ENCODE results near the gene DNAAF2. TPM values are rescaled to one million over a fixed set of nuclear protein-coding genes. Genes with fewer than 3 reads are reported as not detected.

The DNAAF2 gene
- total RNA-seq, 2 donors from 2014 or later: 6.8 to 8.3 TPM

DNA sequence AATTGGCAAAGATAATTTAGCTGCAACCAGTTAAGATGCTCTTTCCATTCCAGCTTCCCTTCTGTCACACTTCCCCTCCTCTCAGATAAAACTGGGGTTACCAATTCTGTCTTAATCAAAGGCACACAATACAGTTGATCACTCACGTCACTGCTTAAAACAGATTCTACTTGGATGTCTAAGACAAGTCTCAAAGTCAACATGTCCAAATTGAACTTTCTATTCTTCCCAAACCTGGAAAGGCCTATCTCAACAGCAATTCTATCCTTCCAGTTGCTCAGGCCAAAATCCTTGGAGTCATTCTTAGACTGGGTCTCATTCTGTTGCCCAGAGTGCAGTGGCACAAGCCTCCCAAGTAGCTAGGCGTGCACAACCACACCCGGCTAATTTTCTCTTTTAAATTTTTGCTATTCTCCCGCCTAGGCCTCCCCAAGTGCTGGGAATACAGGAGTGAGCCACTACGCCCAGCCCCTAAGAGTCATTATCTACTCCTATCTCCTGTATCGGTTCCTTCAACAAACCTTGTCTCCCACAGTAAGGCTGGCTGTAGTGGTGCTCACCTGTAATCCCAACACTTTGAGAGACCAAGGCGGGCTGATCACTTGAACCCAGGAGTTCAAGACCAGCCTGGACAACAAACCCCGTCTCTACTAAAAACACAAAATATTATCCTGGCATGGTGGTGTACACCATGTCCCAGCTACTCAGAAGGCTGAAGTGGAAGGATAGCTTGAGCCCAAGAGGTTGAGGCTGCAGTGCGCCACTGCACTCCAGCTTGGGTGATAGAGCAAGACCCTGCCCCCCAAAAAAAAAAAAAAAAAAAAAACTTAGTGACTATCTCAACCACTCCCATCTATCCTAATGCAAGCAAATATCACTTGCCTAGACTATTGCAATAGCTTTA lies 53.6 kb downstream of the DNAAF2 start:
- Histone ChIP-seq H3K4me3 (no peak overlapping the region), H3K4me1 (no peaks in the 10 kb centered on the region), H3K27me3 (no peaks in the 10 kb centered on the region), H3K9ac (ENCODE audit: low read depth in 2 of 2, low read length in 2 of 2) (no peak overlapping the region), H3K9me3 (no peaks in the 10 kb centered on the region), H3K36me3 (peaks cover 4% of the 10 kb centered on the region), H3K27ac (no peak overlapping the region)
- no peak for DNase-seq
- TF ChIP-seq, protein P1, sequence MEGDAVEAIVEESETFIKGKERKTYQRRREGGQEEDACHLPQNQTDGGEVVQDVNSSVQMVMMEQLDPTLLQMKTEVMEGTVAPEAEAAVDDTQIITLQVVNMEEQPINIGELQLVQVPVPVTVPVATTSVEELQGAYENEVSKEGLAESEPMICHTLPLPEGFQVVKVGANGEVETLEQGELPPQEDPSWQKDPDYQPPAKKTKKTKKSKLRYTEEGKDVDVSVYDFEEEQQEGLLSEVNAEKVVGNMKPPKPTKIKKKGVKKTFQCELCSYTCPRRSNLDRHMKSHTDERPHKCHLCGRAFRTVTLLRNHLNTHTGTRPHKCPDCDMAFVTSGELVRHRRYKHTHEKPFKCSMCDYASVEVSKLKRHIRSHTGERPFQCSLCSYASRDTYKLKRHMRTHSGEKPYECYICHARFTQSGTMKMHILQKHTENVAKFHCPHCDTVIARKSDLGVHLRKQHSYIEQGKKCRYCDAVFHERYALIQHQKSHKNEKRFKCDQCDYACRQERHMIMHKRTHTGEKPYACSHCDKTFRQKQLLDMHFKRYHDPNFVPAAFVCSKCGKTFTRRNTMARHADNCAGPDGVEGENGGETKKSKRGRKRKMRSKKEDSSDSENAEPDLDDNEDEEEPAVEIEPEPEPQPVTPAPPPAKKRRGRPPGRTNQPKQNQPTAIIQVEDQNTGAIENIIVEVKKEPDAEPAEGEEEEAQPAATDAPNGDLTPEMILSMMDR (IDR thresholded peaks at IDR 0.05): no peak
- intact Hi-C loops (cut with DNase I): no loop called here

DNA sequence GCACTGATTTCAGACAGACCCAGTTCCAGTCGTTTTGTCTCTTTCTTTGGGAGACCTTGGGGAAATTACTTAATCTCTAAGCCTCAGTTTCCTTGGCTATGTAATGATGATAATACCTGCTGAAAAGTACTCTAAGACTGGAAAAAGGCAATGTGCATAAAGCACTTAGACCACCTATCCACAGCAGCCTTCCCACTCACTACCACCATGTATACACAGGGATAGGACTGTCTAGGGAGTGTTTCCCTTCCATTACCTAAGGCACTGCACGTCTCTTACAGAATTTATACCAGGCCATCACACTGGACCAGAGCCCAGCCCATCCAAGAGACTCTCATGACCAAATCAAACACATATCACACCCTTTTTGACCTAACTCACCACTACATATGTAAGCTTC lies 55.2 kb downstream of the DNAAF2 start:
- H3K36me3 ChIP-seq: peaks cover 4% of the 10 kb centered on the region

DNA sequence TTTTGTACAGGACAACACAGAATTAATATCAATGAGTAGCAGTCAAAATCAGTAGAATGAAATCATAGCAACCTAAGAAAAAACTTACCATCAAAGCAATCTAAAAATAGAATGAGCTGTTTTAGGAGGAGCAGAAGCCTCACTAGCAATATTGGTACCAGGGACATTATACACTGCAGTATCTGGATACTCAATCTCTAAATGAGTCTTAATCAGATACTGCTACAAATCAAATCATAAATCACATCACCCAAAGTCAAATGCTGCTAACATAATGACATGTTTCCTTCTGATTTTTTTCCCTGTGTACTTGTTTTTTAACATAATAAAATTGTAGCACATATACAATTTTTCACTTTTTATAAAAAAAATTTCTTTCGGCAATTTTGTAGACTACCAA lies 56.9 kb downstream of the DNAAF2 start:
- intact Hi-C loops (cut with DNase I): no loop called here
- DNase-seq: no peak
- peaks cover 4% of the 10 kb centered on the region for H3K36me3 ChIP-seq
- H3K27ac ChIP-seq: no peak overlapping the region
- H3K27me3 ChIP-seq: no peaks in the 10 kb centered on the region
- H3K9ac ChIP-seq (ENCODE audit: low read depth in 2 of 2, low read length in 2 of 2): no peak overlapping the region
- no peaks in the 10 kb centered on the region for H3K4me1 ChIP-seq
- TF ChIP-seq, protein P1 (IDR thresholded peaks at IDR 0.05): no peak
- no peak overlapping the region for H3K4me3 ChIP-seq
- no peaks in the 10 kb centered on the region for H3K9me3 ChIP-seq

More for the DNA sequence above, 55.2 kb downstream of the DNAAF2 start:
- no peaks in the 10 kb centered on the region for H3K9me3 ChIP-seq
- intact Hi-C loops (cut with DNase I): no loop called here
- H3K4me3 ChIP-seq: no peak overlapping the region
- no peak overlapping the region for H3K27ac ChIP-seq
- no peaks in the 10 kb centered on the region for H3K27me3 ChIP-seq
- H3K4me1 ChIP-seq: no peaks in the 10 kb centered on the region
- TF ChIP-seq, protein P1 (IDR thresholded peaks at IDR 0.05): no peak
- DNase-seq: no peak
- no peak overlapping the region for H3K9ac ChIP-seq (ENCODE audit: low read depth in 2 of 2, low read length in 2 of 2)

Other genes starting within 250 kb of the DNAAF2 start
- gene RPS29, start 48.9 kb downstream of the DNAAF2 start, total RNA-seq: 1,000 to 10,000 TPM; 1,421 to 1,478 TPM
- 10 to 100 TPM; 24.3 to 39.8 TPM for gene LRR1, start 36.3 kb downstream of the DNAAF2 start, total RNA-seq
- 100 to 1,000 TPM; 197 to 198 TPM for gene RPL36AL, start 14.6 kb downstream of the DNAAF2 start, total RNA-seq
- gene MGAT2, start 14.4 kb downstream of the DNAAF2 start, total RNA-seq: 10 to 100 TPM; 44.9 to 47.3 TPM
- 10 to 100 TPM in 1 of 2 donors, 1 to 10 TPM in 1; 2.5 to 15.9 TPM for gene POLE2, start 53.0 kb upstream of the DNAAF2 start, total RNA-seq
- gene KLHDC1, start 57.9 kb upstream of the DNAAF2 start, total RNA-seq: 1 to 10 TPM in 1 of 2 donors, under 1 TPM in 1; 0.94 to 2.5 TPM
- gene KLHDC2, start 132.9 kb upstream of the DNAAF2 start, total RNA-seq: 10 to 100 TPM; 37.5 to 68.7 TPM
- 10 to 100 TPM; 52.8 to 56.7 TPM for gene NEMF, start 217.5 kb upstream of the DNAAF2 start, total RNA-seq